GM21576 (cell line): ENCODE data around the gene ARTN.

Experiments used
- ATAC-seq: cut with Tn5 transposase; IDR thresholded peaks from one replicate; pipeline ENCODE4 v1.9.1; 2021; ENCODE audit warnings: mild to moderate bottlenecking, moderate library complexity; ENCODE audit not compliant: unreplicated experiment

Gene ARTN

DNA sequence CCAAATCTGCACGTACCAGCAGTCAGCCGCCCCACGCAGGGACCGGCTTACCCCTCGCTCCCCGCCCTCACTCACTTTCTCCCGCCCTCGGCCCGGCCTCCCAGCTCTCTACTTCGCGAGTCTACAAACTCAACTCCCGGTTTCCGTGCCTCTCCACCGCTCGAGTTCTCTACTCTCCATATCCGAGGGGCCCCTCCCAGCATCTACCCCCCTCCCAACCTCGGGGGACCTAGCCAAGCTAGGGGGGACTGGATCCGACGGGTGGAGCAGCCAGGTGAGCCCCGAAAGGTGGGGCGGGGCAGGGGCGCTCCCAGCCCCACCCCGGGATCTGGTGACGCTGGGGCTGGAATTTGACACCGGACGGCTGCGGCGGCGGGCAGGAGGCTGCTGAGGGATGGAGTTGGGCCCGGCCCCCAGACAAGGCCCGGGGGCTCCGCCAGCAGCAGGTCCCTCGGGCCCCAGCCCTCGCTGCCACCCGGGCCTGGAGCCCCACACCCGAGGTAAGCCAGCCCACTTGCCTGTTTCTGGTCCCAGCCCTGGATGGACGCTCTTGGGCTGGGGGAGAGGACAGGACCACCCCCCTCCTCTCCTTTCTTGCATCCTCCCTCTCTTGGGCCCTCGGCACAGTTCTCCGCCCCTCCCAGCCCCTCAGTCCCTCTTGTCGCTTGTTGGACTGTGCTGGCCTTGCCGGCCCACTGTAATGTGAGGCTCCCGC lies at the start of gene ARTN:
Gene ARTN, plus strand, starts transcription at position 416 of the 715 bp plus-strand sequence. CDS start 1,856 bp downstream, outside the sequence.
- ATAC-seq: no peak

DNA sequence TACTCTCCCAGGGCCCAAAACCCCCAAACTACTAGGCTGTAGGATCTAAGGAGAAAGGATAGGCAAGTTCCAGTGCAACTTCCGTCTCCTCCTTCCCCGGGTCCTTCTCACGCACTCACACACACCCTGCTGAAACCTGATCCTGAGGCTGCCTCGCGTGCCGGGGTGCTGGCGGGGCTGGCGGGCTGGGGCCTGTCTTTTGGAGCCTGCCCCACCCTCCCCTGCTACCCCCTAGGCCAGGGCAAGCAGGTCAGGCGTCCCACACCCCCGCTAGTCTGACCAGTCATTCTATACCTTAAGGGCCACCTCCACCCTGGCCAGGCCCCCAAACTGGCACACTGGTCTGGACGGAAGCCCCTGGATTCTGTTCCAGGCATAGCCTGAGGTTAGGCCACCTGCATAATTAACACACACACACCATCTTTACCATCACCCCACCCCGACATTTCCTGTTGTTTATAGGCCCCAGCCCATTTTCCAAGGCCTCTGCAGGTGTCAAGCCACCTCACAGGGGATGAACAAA lies 48.3 kb upstream of the ARTN start:
- no peak for ATAC-seq

- ATAC-seq: no peak
Observed at GRCh38 chr1:43887748-43888147, 45.9 kb upstream of the ARTN start.

DNA sequence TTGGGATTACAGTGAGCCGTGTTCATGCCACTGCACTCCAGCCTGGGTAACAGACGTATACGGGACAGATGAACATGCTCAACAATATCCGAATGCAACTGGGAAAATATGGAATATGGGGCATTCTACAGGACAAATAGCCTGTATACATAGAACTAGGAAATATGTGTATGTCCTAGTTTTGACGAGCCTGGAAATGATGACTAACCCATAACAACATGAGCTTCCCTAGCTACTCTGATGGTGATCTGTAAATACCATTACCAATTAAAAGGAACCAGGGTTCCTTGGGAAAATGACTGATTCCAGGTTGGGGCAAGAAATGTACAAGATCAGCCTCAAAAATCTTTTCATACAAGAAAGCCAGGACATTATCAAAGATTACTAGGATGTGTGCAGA lies 42.8 kb upstream of the ARTN start:
- ATAC-seq: no peak

DNA sequence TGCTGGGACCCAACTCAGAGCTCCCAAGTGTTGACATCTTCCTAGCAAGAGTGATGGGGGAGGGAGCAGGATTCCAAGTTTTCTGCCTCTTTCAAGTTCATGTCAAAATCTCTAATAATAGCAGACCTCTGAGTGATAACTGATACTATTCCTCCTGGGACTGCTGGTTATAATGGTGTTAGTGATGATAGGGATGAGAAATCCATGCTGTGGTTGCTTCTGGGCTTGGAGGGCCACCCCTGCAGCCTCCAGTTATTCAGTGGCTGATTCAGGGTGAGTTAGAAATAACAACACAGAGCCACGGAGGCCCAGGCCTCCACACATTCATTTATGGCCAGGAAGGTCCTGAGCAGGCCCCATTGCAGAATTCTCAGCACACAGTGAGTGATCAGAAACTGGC lies 40.6 kb upstream of the ARTN start:
- ATAC-seq: no peak

GRCh38 chr1:43898981-43899380 lies 34.6 kb upstream of the ARTN start:
- ATAC-seq: no peak

- no peak for ATAC-seq
Observed at GRCh38 chr1:43900386-43900785, 33.2 kb upstream of the ARTN start.

DNA sequence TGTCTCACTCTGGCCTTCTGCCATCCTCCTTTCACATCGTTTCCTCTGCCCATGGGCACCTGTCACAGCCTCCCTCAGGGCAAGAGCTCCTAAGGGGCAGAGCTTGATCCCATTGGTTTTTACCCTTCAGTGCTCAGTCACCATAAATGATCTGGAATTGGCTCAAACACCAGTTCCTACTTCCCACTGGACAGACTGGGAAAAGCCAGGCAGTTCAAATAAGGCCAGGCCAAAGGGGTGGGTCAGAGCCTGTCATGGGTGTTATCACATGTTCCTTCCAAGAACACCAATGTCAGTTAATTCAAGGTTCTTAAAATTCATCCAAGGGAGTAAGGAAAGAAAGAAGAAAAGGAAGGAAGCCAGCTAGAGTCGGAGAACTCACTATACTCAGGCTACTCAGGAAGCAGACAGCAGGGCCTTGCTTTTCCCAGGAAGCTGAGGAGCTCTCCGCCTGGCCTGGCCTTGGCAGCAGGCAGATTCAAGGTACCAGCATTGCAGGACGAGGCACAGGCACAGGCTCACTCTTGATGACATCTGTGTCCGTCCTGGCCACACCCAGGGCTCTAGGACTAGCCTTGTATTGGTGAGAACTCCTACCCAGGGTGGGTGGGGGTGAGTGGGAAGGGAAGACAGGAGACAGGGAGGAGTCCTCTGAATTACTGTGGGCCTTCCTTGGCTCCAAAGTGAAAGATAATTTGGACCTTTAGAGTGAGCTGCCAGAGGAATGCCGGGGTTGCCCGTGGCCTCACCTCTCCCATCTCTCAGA lies 32.2 kb upstream of the ARTN start:
- no peak for ATAC-seq

DNA sequence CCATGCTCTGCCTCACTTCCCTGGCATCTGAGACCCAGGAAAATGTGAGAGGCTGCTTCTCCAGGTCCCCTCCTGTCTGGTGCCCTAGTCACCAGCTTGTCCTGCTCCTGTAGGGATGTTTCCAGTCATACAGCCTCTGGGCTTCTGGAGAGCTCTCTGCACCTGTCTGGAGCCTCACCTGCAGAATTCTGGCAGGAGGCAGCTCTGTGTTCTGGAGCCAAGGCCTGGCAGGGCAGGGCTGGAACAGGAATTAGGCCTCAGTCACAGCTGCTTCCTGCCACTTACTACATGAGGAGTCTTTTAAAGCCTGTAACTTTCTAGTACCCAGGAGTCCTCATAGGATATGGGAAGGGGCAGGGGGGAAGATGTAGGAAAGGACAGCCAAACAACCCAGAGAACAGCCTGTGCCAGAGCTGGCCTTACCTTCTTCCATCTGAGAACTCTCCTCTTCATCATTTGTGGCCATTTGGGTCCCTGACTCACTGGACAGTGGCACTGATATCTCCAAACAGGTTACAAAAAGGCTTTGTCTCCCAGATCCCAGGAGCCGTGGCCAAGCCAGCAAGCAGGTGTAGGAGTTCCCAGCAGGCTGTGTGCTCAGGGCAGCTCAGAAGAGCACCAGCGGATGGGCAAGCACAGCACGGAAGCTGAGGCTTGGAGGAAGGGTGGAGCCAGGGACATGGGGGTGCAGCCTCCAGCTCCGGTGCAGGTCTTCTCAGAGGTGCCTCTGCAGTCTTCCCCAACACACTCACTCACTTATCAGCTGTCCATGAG lies 31.4 kb upstream of the ARTN start:
- ATAC-seq: no peak

- ATAC-seq: no peak
Observed at GRCh38 chr1:43904660-43905551, 28.7 kb upstream of the ARTN start.

- no peak for ATAC-seq
Observed at GRCh38 chr1:43908226-43908625, 25.4 kb upstream of the ARTN start.

DNA sequence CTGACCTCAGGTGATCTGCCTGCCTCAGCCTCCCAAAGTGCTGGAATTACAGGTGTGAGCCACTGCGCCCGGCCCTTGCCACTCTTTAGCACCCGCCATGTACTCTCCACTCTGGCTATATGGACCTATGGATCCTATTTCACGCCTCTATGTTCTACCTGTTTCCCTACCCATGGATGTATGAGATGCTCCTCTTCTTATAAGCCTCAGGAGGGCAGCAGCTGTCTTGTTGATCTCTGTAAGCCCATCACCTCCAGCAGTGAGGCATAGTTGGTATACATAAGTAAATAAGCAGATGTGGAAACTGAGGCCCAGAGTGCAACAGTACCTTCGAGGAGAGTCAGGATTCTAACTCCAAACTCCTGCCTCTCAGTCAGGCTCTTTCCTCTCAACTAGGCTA lies 24.7 kb upstream of the ARTN start:
- ATAC-seq: no peak

DNA sequence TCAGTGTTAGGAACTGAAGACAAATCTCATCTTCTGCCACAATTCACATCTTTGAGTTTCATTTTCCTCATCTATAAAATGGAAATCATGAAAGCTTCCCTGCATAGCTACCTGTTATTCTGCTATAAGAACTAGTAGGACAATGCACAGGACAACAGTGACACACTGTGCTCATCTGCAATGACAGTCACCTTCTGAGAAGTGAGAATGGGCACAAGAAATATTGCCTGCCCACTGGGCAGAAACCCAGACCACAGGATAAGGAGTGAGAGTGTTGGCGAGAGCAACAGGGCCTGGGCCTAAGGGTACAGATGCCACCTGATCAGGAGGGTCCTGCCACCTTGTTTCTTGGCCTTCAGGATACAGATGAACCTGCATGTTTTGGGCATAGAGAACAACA lies 23.3 kb upstream of the ARTN start:
- no peak for ATAC-seq

DNA sequence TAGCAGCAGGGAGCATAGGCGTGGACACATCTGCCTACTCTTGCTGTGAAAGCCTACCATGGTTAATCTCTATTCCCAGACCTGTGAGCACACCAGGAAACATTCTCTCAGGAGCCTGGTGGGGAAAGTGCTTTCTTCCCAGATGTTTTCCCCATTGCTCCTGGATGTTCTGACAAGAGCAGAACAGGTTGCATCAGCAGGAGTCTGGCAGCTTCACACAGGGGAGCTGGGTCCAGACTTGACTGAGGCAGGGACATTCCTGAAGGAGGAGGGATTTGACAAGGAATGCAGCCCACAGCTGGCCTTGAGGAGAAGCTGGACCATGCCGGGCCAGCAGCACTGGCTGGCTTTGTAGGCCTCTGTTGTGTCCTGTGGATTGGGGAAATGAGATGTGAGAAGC lies 21.0 kb upstream of the ARTN start:
- ATAC-seq: no peak

DNA sequence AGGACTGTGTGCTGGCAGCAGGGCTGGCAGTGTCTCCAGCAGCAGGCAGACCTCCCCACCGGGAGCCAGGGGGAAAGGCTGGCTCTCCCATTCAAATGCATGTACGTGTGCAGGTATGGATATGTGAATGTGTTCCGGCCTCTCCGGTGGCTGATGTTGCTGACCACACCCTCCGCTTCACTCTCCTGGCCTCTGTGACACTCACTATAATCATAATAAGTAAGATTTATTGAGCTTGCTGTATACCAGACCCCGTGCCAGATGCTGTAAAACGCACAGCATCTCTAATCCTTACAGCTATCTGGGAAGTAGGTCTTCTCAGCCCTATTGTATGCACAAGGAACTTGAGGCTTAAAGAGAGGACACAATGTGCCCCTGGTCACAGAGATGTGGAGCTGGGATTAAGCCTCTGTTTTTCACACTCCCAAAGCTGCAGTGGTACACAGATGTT lies 20.5 kb upstream of the ARTN start:
- ATAC-seq: no peak

DNA sequence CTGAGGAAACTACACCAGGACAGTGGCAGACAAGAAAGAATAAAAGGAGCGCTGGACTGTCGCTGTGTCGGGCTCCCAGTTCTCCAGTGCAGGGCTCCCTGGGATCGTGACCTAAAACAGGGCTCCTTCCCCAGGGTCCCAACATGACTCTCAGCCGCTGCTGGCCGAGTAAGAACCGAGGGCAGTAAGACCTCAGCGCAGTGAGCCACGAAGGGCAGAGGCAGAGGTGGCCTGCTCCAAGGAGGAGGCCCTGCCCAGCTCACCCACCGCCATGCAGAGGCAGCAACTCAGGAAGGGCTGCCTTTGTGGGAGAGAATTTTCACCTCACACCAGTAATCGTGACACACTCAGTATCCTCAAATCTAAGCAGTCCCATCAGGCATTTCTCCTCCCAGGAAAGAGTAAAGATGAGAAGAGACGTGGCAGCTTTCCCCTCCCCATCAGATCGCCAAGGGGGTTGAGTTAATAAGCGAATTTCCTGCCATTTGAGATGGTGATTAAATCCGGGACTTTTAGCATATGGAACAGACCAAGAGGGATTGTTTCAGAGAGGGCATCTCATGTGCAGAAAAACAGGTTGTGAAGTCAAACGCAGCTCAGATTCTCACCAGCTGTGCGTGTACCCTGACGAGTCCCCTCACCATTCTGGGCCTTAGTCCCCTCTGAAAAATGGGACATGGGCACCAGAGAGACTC lies 19.8 kb upstream of the ARTN start:
- ATAC-seq: no peak

GRCh38 chr1:43914576-43915525 lies 18.8 kb upstream of the ARTN start:
- no peak for ATAC-seq

DNA sequence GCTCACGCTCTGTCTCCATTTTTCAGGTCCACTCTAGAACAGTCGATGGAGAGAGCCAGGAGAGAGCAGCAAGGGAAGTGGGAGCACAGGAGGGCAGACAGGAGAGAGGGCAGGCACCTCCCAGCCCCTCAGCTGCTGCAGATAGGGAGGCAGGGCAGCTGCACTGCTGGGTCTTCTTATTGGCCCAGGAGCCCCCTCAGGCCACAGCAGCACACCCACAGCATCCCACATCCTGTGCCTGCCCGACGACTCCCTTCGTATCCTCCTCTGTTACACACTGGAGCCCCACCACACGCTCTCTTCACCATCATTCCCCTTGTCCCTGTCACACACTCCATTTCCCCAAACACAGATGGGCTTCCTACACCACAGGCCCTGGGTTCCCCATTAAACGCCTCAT lies 13.7 kb upstream of the ARTN start:
- no peak for ATAC-seq

- ATAC-seq: no peak
Observed at GRCh38 chr1:43921022-43921421, 12.6 kb upstream of the ARTN start.
